ENCODE results near the gene RIN2.

- no peak for TF ChIP-seq CTCF (optimal IDR thresholded peaks at IDR 0.05 in 1 of 3, IDR thresholded peaks at IDR 0.05 in 1 of 3, conservative IDR thresholded peaks at IDR 0.05 in 1 of 3; ENCODE audit: extremely low read depth in 1 of 3, insufficient read depth in 2 of 3, low read length in 3 of 3)
- no peak for TF ChIP-seq EZH2 (IDR thresholded peaks at IDR 0.05; ENCODE audit: low read length)
Observed at GRCh38 chr20:19725814-19726525, 32.1 kb upstream of the RIN2 start.

All from keratinocyte (primary cell).